Measurements from ENCODE around the gene CDC14B. TPM values are rescaled to one million over a fixed set of nuclear protein-coding genes. Genes with fewer than 3 reads are reported as not detected.
"Not testable (repeated sequence)": the region's sequence is repeated elsewhere in the genome, so short reads cannot be mapped to it uniquely, and the experiment has no call there.

CDC14B gene
- total and polyA plus RNA-seq, 2 of the 4 experiments (the other 2 are of a cell fraction), result 9.7 to 26.3 TPM

GRCh38 chr9:96614664-96615063, 5.0 kb downstream of the CDC14B start:
- dilution Hi-C loops (cut with HindIII; ENCODE audit: low sequenced_read_pairs, unreplicated experiment); H3K9ac ChIP-seq (ENCODE audit: low read depth, low read length); H3K23ac ChIP-seq (ENCODE audit: low read depth, low read length); H3K14ac ChIP-seq (replicated peaks; ENCODE audit: low read depth, low read length); H4K91ac ChIP-seq (ENCODE audit: insufficient read depth, low read depth, low read length); H3K9me1 ChIP-seq (ENCODE audit: insufficient read depth, low read length); H3K36me3 ChIP-seq (ENCODE audit: control insufficient read depth, insufficient read depth, low read length); H3K56ac ChIP-seq (ENCODE audit: extremely low read depth, insufficient read depth, low read length); BruUV-seq (replicated peaks); H3K4me2 ChIP-seq (ENCODE audit: low read depth, low read length); in situ Hi-C loops (cut with MboI; ENCODE audit: low sequenced_read_pairs); H4K8ac ChIP-seq (ENCODE audit: low read depth in 2 of 2, low read length in 2 of 2); CTCF ChIA-PET; H3K27me3 ChIP-seq (ENCODE audit: control insufficient read depth, insufficient read depth, low read length); H3K4me3 ChIP-seq (ENCODE audit: insufficient read depth, low read depth, low read length); H3K4me1 ChIP-seq (ENCODE audit: control insufficient read depth, insufficient read depth, low read length); H3K18ac ChIP-seq (ENCODE audit: low read depth, low read length); H3K9me3 ChIP-seq (ENCODE audit: control insufficient read depth, insufficient read depth, low read length); H4K20me1 ChIP-seq (ENCODE audit: insufficient read depth, low read length); H2AK9ac ChIP-seq (replicated peaks; ENCODE audit: low read depth, low read length, poor library complexity); H4K5ac ChIP-seq (ENCODE audit: low read depth, low read length); H2AFZ ChIP-seq (replicated peaks; ENCODE audit: low read length, poor library complexity): not testable (repeated sequence)
- Histone ChIP-seq H2BK20ac (ENCODE audit: low read depth, low read length) (peak overlapping the region; percentile 61), H3K79me1 (ENCODE audit: low read depth in 1 of 2, low read length in 2 of 2) (peaks cover 13 to 60% of the 10 kb centered on the region in 2 experiments), H3K4ac (ENCODE audit: low read depth, low read length) (peak overlapping the region; percentile 69; the same call in 1 of the 2 replicates), H2BK5ac (ENCODE audit: low read depth, low read length, poor library complexity, severe bottlenecking) (peak overlapping the region; percentile 63), H2BK15ac (ENCODE audit: low read depth, low read length) (peak overlapping the region; percentile 57; the same call in 1 of the 3 replicates), H2AK5ac (ENCODE audit: low read depth, low read length) (peak overlapping the region; percentile 47; the same call in 1 of the 2 replicates), H3K27ac (ENCODE audit: insufficient read depth, low read length) (peak overlapping the region; percentile 43; the same call in 1 of the 2 replicates), H2BK120ac (ENCODE audit: low read depth, low read length) (0 out of 2 replicates have a peak overlapping the region, but pooled peaks have one; percentile 35)
- no CpG with 5 or more reads among the region's 4 CpGs for WGBS, 2 experiments (ENCODE audit: extremely low coverage in 2 of 2, insufficient read length in 1 of 2)
- DNase-seq (peak; percentile 29), ATAC-seq (ENCODE audit: low read depth) (peak; percentile 18)
- TF ChIP-seq CEBPB (IDR thresholded peaks at IDR 0.05; ENCODE audit: low read depth, low read length) (peak; percentile 92), BHLHE40 (IDR thresholded peaks at IDR 0.05; ENCODE audit: low read depth, low read length) (peak; percentile 22; the same call in 1 of the 2 replicates)
- intact Hi-C loops (cut with micrococcal nuclease), result loop anchor here (5.0 kb wide), 2 partner anchors 47 to 162 kb away; partner anchors contain the start of gene HABP4
- POLR2A ChIA-PET (ENCODE audit: unreplicated experiment), result interaction anchor here (0.7 kb wide), 1 partner anchor 91 kb away, joined by 6 read pairs; no protein-coding TSS in a partner anchor

Measured in IMR-90 (cell line).